ENCODE data around the gene LHX6.

- no peak for TF ChIP-seq CTCF (IDR thresholded peaks at IDR 0.05; ENCODE audit: insufficient read depth, low read depth, low read length)
- TF ChIP-seq EZH2 (IDR thresholded peaks at IDR 0.05; ENCODE audit: insufficient read depth, low read length): no peak
Measured at GRCh38 chr9:122168356-122168755, 60.4 kb downstream of the LHX6 start.
